Parathyroid adenoma (tissue), 2 donors: ENCODE measurements around the gene ISY1.

Experiments used
- H2AFZ ChIP-seq: fragments of 300-600 bp; sonication (generic); one replicate; pipeline ENCODE4 v1.7.0; 2017; ENCODE audit warnings: antibody characterized with exemption, mild to moderate bottlenecking
- H3K27ac ChIP-seq: fragments of 300-600 bp; sonication (generic); one replicate; pipeline ENCODE4 v1.7.0; 2017
- H3K27me3 ChIP-seq: fragments of 300-600 bp; sonication (generic); one replicate; pipeline ENCODE4 v1.7.0; 2017; ENCODE audit warnings: low read length; ENCODE audit not compliant: control insufficient read depth, insufficient read depth
- H3K36me3 ChIP-seq: fragments of 300-600 bp; sonication (generic); one replicate; pipeline ENCODE4 v1.7.0; 2017; ENCODE audit warnings: low read length; ENCODE audit not compliant: control insufficient read depth, insufficient read depth
- H3K4me1 ChIP-seq: fragments of 300-600 bp; sonication (generic); one replicate; pipeline ENCODE4 v1.7.0; 2017; ENCODE audit warnings: control low read depth
- H3K4me2 ChIP-seq: fragments of 300-600 bp; sonication (generic); one replicate; pipeline ENCODE4 v1.7.0; 2017; ENCODE audit warnings: low read length
- H3K4me3 ChIP-seq: fragments of 300-600 bp; sonication (generic); one replicate; pipeline ENCODE4 v1.7.0; 2017; ENCODE audit warnings: low read depth, low read length
- H3K79me2 ChIP-seq: fragments of 300-600 bp; sonication (generic); one replicate; pipeline ENCODE4 v1.7.0; 2017; ENCODE audit warnings: control low read depth
- H3K9ac ChIP-seq: fragments of 300-600 bp; sonication (generic); one replicate; pipeline ENCODE4 v1.7.0; 2017; ENCODE audit warnings: mild to moderate bottlenecking
- H3K9me3 ChIP-seq: fragments of 300-600 bp; sonication (generic); one replicate; pipeline ENCODE4 v1.7.0; 2017; ENCODE audit warnings: low read length; ENCODE audit not compliant: control insufficient read depth
- TF ChIP-seq, protein P1 (sequence below): fragments of 300-600 bp; sonication (generic); IDR thresholded peaks from one replicate; pipeline ENCODE4 v1.7.0; 2017; ENCODE audit warnings: antibody characterized with exemption, mild to moderate bottlenecking
- donor health status: primary hyperparathyroidism.

The ISY1 gene

DNA sequence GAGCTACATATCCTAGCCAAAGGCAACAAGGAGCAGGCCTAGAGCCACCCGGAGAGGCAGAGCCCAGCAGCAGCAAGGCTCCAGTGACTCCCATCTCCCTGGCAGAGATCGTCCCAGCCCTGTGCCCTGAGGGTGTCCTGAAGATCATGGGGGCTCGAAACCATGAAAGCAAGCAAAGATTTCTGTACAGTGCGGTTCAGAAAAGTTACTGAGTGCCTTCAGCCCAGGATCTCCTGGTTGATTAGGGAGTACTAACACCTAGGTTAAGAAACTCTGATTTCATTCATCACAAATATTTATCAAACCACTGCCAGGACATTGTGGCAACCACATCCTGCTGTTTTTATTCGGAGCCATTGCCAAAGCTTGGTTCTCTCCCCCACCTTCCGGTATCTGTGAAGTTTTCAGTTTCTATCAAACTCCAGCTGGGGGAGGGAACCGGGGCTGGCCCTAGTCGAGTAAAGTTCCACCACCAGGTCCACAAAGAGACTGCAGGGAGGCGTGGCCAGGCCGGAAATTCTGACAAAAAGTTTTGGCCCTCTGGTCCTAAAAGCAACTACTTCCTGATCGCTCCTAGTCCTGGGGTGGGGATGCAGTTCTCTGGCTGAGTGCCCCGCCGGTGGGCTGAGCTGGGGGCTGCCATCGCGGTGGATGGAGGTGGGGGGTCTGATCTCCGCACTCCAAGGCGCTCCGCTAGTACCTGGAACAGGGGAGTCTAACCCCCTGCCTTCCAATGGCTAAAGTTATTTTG lies 40.4 kb downstream of the ISY1 start:
- Histone ChIP-seq H3K27ac (peak overlapping the region; percentile 85), H3K4me1 (peaks cover 11% of the 10 kb centered on the region), H3K9ac (peak overlapping the region; percentile 95), H2AFZ (peak overlapping the region; percentile 79), H3K4me3 (peak overlapping the region; percentile 80), H3K9me3 (no peaks in the 10 kb centered on the region), H3K27me3 (no peaks in the 10 kb centered on the region), H3K79me2 (peaks cover 22% of the 10 kb centered on the region), H3K4me2 (peak overlapping the region; percentile 98), H3K36me3 (no peaks in the 10 kb centered on the region)
- TF ChIP-seq, protein P1, sequence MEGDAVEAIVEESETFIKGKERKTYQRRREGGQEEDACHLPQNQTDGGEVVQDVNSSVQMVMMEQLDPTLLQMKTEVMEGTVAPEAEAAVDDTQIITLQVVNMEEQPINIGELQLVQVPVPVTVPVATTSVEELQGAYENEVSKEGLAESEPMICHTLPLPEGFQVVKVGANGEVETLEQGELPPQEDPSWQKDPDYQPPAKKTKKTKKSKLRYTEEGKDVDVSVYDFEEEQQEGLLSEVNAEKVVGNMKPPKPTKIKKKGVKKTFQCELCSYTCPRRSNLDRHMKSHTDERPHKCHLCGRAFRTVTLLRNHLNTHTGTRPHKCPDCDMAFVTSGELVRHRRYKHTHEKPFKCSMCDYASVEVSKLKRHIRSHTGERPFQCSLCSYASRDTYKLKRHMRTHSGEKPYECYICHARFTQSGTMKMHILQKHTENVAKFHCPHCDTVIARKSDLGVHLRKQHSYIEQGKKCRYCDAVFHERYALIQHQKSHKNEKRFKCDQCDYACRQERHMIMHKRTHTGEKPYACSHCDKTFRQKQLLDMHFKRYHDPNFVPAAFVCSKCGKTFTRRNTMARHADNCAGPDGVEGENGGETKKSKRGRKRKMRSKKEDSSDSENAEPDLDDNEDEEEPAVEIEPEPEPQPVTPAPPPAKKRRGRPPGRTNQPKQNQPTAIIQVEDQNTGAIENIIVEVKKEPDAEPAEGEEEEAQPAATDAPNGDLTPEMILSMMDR, result peak; percentile 6

DNA sequence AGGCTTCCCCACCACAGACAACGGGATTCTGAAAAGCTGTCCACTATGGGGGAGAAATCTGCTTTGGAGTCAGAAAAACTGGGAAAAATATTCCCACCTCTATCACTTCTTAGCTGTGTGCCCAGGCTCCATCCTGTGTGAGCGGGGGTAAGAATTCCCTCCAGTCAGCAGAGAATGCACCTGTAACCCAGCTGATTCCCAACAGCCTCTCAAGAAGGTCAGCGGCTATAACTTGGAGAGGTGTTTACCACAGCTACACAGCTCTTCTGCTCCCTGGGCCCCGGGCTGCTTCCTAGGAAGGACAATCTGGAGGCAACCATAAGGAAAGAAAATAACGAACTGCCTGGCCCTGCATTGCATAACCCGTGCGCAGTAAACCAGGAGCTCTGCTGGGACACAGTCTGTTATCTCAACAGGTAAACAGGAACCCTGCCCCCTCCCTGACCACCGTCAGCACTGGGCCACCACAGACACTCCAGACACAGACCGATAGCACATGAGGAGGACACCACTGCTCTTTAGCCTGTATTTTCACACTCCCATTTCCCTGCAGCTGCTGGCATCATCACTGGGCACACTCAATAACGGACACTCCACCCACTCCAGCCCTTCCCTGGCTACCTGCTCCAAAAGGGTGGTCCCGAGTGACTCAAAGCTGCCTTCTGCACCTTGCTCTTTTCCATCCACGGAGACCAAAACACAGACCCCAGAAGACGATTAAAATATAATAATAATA lies 41.3 kb downstream of the ISY1 start:
- Histone ChIP-seq H3K79me2 (peaks cover 30% of the 10 kb centered on the region), H3K36me3 (no peaks in the 10 kb centered on the region), H3K27ac (peak overlapping the region; percentile 85), H2AFZ (no peak overlapping the region), H3K4me3 (peak overlapping the region; percentile 80), H3K9ac (peak overlapping the region; percentile 13), H3K4me2 (peak overlapping the region; percentile 98), H3K4me1 (peaks cover 11% of the 10 kb centered on the region), H3K9me3 (no peaks in the 10 kb centered on the region), H3K27me3 (no peaks in the 10 kb centered on the region)
- TF ChIP-seq, protein P1, result no peak

DNA sequence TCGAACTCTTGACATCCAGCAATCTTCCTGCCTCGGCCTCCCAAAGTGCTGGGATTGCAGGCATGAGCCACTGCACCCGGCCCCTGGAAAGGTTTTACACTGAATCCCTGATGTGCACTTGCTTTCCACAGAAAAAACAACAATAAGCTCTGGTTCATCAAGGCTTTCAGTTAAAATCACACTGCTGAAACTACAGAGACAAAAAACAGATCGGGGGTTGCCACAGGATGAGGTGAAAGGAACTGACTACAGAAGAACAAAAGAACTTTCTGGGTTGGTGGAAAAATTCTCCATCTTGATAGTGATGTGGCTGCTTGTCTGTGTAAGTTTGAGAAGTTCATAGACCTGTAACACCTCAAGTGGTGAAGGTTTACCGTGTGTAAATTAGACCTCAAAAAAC lies 42.1 kb downstream of the ISY1 start:
- peak overlapping the region; percentile 80 for H3K4me3 ChIP-seq

DNA sequence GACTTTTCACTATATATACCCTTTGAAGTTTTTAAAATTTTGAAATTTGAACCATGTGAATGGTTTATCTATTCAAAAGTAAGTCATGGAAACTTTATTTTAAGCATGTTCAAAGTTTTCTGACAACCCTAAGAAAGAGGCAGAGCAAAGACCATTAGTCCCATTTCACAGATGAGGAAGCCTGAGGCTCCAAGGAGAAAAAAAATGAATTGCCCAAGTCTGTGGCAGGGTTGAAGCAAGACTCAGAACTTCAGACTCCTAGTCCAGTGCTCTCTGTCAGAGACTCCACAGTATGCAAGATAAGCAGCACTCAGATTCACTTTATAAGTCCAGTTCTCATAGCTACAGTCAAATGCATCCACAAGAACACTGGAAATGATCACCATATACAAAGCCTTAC lies 43.7 kb downstream of the ISY1 start:
- Histone ChIP-seq H3K27ac (no peak overlapping the region), H3K36me3 (no peaks in the 10 kb centered on the region)
- TF ChIP-seq, protein P1, result no peak

More for the DNA sequence above, 42.1 kb downstream of the ISY1 start:
- Histone ChIP-seq H3K27ac (no peak overlapping the region), H3K36me3 (no peaks in the 10 kb centered on the region), H3K9me3 (no peaks in the 10 kb centered on the region), H3K4me2 (no peak overlapping the region), H3K9ac (no peak overlapping the region), H3K4me1 (peaks cover 11% of the 10 kb centered on the region), H3K79me2 (peaks cover 37% of the 10 kb centered on the region), H3K27me3 (no peaks in the 10 kb centered on the region), H2AFZ (no peak overlapping the region)
- TF ChIP-seq, protein P1, result no peak

More for the DNA sequence above, 43.7 kb downstream of the ISY1 start:
- no peak overlapping the region for H3K4me2 ChIP-seq
- no peak overlapping the region for H2AFZ ChIP-seq
- H3K27me3 ChIP-seq, result no peaks in the 10 kb centered on the region
- no peak overlapping the region for H3K9ac ChIP-seq
- H3K9me3 ChIP-seq, result no peaks in the 10 kb centered on the region
- peaks cover 11% of the 10 kb centered on the region for H3K4me1 ChIP-seq
- no peak overlapping the region for H3K4me3 ChIP-seq
- peaks cover 49% of the 10 kb centered on the region for H3K79me2 ChIP-seq
